ENCODE data around the gene BOLA1. TPM values are rescaled to one million over a fixed set of nuclear protein-coding genes. Genes with fewer than 3 reads are reported as not detected.
"Not testable (repeated sequence)": the region's sequence is repeated elsewhere in the genome, so short reads cannot be mapped to it uniquely, and the experiment has no call there.

The BOLA1 gene
- polyA plus RNA-seq, 1 donor from 2014 or later = 26.3 TPM

DNA sequence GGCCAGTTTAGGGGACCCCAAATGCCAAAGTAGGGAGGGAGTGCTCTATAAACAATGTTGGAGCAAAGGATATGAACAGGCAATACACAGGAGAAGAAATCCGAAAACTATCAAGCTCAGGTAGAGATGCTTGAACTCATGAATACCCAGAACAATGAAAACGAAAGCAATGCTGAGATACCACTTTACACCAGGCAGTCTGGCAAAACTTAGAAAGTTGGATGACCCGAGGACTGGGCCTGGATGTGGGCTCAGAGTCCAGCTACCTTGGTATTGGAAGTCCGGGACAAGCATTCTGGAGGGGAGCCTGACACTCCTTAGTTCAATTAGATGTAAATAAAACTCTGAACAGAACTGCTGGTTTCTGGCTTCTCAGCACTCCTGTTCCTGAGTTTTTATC, 26.3 kb upstream of the BOLA1 start:
- not testable (repeated sequence) for H3F3A ChIP-seq (ENCODE audit: insufficient read depth, low read length, poor library complexity, severe bottlenecking); H3K9ac ChIP-seq (ENCODE audit: low read length); H3K36me3 ChIP-seq (ENCODE audit: insufficient read depth, low read length); H4K20me1 ChIP-seq (ENCODE audit: insufficient read depth); H3K4me2 ChIP-seq (ENCODE audit: low read length); H3K27ac ChIP-seq (ENCODE audit: low read length); H3K79me2 ChIP-seq (replicated peaks; ENCODE audit: insufficient read depth, low read length); H3K4me3 ChIP-seq (ENCODE audit: low read length); H3K9me3 ChIP-seq (ENCODE audit: low read length); H2AFZ ChIP-seq (ENCODE audit: low read depth, low read length); H3K9me2 ChIP-seq (ENCODE audit: insufficient read depth, low read length); H3K27me3 ChIP-seq (ENCODE audit: insufficient read depth, low read depth, low read length)

DNA sequence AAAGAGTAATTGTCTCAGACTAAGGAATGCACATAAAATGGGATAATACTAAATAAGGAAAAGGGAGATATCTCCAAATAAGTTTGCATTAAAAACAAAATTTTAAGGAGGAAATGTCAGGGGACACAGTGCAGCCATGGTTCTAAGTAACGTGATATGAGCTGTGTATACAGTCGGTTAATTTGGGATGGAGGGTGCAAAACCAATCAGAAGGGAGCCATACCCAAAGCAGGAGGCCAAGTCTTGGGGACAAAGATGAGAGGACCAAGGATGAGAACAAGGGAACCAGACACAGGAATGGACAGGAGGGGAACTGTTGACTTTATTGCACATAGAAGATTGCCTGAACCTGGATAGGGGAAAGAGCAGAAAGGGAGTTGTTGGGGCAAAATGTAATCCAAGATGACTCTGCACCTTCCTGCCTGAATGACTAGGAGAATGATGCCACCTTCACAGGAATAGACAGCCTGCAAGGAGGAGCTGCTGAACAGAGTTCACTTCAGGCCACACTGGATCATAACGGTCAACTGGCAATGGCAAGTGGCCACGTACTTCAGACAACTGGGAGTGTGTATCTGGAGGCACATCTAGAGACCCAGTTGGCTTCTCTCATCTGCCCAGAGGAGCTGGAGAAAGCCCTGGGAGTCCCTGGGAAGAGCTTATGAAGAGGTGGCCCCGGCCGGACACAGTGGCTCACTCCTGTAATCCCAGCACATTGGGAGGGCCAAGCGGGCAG, 22.0 kb upstream of the BOLA1 start:
- no peaks in the 10 kb centered on the region for H3K9me2 ChIP-seq (ENCODE audit: insufficient read depth, low read length)
- no peak overlapping the region for H3K4me2 ChIP-seq (ENCODE audit: low read length)
- H3K9me3 ChIP-seq (ENCODE audit: low read length) = no peaks in the 10 kb centered on the region
- H2AFZ ChIP-seq (ENCODE audit: low read depth, low read length) = no peak overlapping the region
- no peaks in the 10 kb centered on the region for H3F3A ChIP-seq (ENCODE audit: insufficient read depth, low read length, poor library complexity, severe bottlenecking)
- H4K20me1 ChIP-seq (ENCODE audit: insufficient read depth) = no peaks in the 10 kb centered on the region
- no peak overlapping the region for H3K4me3 ChIP-seq (ENCODE audit: low read length)
- peaks cover 15% of the 10 kb centered on the region for H3K79me2 ChIP-seq (replicated peaks; ENCODE audit: insufficient read depth, low read length)
- no peaks in the 10 kb centered on the region for H3K36me3 ChIP-seq (ENCODE audit: insufficient read depth, low read length)
- no peak overlapping the region for H3K9ac ChIP-seq (ENCODE audit: low read length)
- H3K27me3 ChIP-seq (ENCODE audit: insufficient read depth, low read depth, low read length) = no peaks in the 10 kb centered on the region
- TF ChIP-seq MXI1 (conservative IDR thresholded peaks at IDR 0.05; ENCODE audit: poor library complexity, severe bottlenecking) (no peak), RAD21 (conservative IDR thresholded peaks at IDR 0.05) (no peak), POLR2AphosphoS5 (IDR thresholded peaks at IDR 0.05) (no peak), TAF1 (IDR thresholded peaks at IDR 0.05; ENCODE audit: low read depth) (no peak), SMC3 (conservative IDR thresholded peaks at IDR 0.05; ENCODE audit: poor library complexity) (no peak), EP300 (conservative IDR thresholded peaks at IDR 0.05; ENCODE audit: poor library complexity, severe bottlenecking) (no peak), EZH2 (IDR thresholded peaks at IDR 0.05; ENCODE audit: borderline replicate concordance, insufficient read depth, low read length, poor library complexity, severe bottlenecking) (no peak)
- TF ChIP-seq, protein P1, sequence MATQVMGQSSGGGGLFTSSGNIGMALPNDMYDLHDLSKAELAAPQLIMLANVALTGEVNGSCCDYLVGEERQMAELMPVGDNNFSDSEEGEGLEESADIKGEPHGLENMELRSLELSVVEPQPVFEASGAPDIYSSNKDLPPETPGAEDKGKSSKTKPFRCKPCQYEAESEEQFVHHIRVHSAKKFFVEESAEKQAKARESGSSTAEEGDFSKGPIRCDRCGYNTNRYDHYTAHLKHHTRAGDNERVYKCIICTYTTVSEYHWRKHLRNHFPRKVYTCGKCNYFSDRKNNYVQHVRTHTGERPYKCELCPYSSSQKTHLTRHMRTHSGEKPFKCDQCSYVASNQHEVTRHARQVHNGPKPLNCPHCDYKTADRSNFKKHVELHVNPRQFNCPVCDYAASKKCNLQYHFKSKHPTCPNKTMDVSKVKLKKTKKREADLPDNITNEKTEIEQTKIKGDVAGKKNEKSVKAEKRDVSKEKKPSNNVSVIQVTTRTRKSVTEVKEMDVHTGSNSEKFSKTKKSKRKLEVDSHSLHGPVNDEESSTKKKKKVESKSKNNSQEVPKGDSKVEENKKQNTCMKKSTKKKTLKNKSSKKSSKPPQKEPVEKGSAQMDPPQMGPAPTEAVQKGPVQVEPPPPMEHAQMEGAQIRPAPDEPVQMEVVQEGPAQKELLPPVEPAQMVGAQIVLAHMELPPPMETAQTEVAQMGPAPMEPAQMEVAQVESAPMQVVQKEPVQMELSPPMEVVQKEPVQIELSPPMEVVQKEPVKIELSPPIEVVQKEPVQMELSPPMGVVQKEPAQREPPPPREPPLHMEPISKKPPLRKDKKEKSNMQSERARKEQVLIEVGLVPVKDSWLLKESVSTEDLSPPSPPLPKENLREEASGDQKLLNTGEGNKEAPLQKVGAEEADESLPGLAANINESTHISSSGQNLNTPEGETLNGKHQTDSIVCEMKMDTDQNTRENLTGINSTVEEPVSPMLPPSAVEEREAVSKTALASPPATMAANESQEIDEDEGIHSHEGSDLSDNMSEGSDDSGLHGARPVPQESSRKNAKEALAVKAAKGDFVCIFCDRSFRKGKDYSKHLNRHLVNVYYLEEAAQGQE (IDR thresholded peaks at IDR 0.05; ENCODE audit: borderline replicate concordance) = no peak
- TF ChIP-seq, protein P2, sequence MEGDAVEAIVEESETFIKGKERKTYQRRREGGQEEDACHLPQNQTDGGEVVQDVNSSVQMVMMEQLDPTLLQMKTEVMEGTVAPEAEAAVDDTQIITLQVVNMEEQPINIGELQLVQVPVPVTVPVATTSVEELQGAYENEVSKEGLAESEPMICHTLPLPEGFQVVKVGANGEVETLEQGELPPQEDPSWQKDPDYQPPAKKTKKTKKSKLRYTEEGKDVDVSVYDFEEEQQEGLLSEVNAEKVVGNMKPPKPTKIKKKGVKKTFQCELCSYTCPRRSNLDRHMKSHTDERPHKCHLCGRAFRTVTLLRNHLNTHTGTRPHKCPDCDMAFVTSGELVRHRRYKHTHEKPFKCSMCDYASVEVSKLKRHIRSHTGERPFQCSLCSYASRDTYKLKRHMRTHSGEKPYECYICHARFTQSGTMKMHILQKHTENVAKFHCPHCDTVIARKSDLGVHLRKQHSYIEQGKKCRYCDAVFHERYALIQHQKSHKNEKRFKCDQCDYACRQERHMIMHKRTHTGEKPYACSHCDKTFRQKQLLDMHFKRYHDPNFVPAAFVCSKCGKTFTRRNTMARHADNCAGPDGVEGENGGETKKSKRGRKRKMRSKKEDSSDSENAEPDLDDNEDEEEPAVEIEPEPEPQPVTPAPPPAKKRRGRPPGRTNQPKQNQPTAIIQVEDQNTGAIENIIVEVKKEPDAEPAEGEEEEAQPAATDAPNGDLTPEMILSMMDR (IDR thresholded peaks at IDR 0.05; ENCODE audit: poor library complexity, severe bottlenecking) = no peak
- H3K27ac ChIP-seq (ENCODE audit: low read length) = no peak overlapping the region

Data from neural cell (in vitro differentiated cells).